Memory B cell (primary cell): Measurements from ENCODE around the gene SH3GL1.

Experiments used
- ATAC-seq: fragments of 150-1000 bp; cut with Tn5 transposase; 2 replicates; pipeline ENCODE4 v1.10.0; 2021; ENCODE audit warnings: low read depth, mild to moderate bottlenecking, moderate library complexity
- DNase-seq, 2 donors: peaks; one replicate each; pipeline ENCODE4 v3.0.0; 2022; ENCODE audit warnings: low spot score in 2 of 2
- H3K27ac Mint-ChIP-seq: one replicate; pipeline ENCODE4 v1.8.0; 2022; ENCODE audit warnings: mild to moderate bottlenecking, moderate library complexity, mixed read lengths
- H3K27me3 Mint-ChIP-seq: one replicate; pipeline ENCODE4 v1.8.0; 2022; ENCODE audit warnings: mixed read lengths
- H3K36me3 Mint-ChIP-seq: one replicate; pipeline ENCODE4 v1.8.0; 2022; ENCODE audit warnings: mild to moderate bottlenecking, mixed read lengths
- H3K4me1 Mint-ChIP-seq: one replicate; pipeline ENCODE4 v1.8.0; 2022; ENCODE audit warnings: mixed read lengths
- H3K4me3 Mint-ChIP-seq: one replicate; pipeline ENCODE4 v1.8.0; 2022; ENCODE audit warnings: mild to moderate bottlenecking, moderate library complexity, mixed read lengths
- H3K9me3 Mint-ChIP-seq: one replicate; pipeline ENCODE4 v1.8.0; 2022; ENCODE audit warnings: mixed read lengths

The SH3GL1 gene

DNA sequence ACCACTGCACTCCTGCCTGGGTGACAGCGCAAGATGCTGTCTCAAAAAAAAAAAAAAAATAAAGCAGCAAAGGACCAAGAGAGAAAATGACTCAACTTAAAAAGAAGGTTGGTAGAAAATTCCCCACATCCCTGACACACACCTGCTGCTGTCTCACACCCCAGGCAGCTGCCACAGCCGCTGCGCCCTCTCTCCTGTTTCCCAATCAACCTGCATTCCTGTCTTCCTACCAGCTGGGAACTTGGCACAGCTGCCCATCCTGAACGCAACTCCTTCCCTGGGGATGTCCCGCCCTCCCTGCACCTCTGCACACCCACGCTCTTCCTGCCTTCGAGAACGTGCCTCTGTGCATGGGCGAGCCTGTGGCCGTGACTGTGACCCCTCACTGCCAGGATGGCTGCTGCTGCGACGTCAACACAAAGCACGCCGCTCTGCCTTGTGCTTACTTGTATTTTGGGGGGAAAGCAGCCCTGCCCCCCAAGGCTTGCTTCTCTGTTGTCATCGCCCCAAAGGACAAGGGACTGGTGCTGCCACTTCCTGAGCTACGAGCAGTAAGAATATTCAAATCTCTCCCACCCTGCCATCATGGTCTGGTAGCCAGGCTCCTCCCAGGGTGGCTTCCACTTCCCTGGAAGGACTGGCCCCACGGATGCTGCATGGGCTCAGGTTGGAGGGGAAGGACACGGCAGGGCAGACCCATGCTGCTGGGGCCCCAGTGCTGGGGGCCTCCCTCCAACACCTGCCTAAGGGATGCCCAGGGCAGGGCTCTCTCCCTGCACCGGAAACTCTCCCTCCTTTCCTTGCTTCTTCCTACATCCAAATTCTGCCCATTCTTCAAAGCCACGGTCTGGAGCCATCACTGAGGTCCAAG, 20.7 kb downstream of the SH3GL1 start:
- Mint-ChIP-seq H3K36me3 (no peaks in the 10 kb centered on the region), H3K4me1 (peaks cover 52% of the 10 kb centered on the region), H3K4me3 (peak overlapping the region; percentile 86), H3K9me3 (no peaks in the 10 kb centered on the region), H3K27ac (peak overlapping the region; percentile 94), H3K27me3 (no peaks in the 10 kb centered on the region)
- ATAC-seq (peak; percentile 46), DNase-seq (no peak)

GRCh38 chr19:4378886-4379285, 21.5 kb downstream of the SH3GL1 start:
- Mint-ChIP-seq H3K4me1 (peaks cover 54% of the 10 kb centered on the region), H3K36me3 (no peaks in the 10 kb centered on the region), H3K27me3 (no peaks in the 10 kb centered on the region), H3K27ac (peak overlapping the region; percentile 94), H3K9me3 (no peaks in the 10 kb centered on the region), H3K4me3 (peak overlapping the region; percentile 86)
- ATAC-seq = no peak
- DNase-seq = no peak

- H3K9me3 Mint-ChIP-seq = no peaks in the 10 kb centered on the region
Measured at GRCh38 chr19:4376991-4377781, 23.2 kb downstream of the SH3GL1 start.

GRCh38 chr19:4376671-4376990, 23.7 kb downstream of the SH3GL1 start:
- no peaks in the 10 kb centered on the region for H3K36me3 Mint-ChIP-seq
- H3K27ac Mint-ChIP-seq = peak overlapping the region; percentile 20
- peak overlapping the region; percentile 74 for H3K4me3 Mint-ChIP-seq
- ATAC-seq = no peak
- H3K9me3 Mint-ChIP-seq = no peaks in the 10 kb centered on the region
- no peak for DNase-seq
- H3K4me1 Mint-ChIP-seq = peaks cover 58% of the 10 kb centered on the region
- H3K27me3 Mint-ChIP-seq = no peaks in the 10 kb centered on the region

More at GRCh38 chr19:4376991-4377781, 23.2 kb downstream of the SH3GL1 start:
- peaks cover 58% of the 10 kb centered on the region for H3K4me1 Mint-ChIP-seq
- peak overlapping the region; percentile 74 for H3K4me3 Mint-ChIP-seq
- no peaks in the 10 kb centered on the region for H3K27me3 Mint-ChIP-seq
- H3K27ac Mint-ChIP-seq = peak overlapping the region; percentile 20
- H3K36me3 Mint-ChIP-seq = no peaks in the 10 kb centered on the region
- DNase-seq (no peak), ATAC-seq (no peak)

DNA sequence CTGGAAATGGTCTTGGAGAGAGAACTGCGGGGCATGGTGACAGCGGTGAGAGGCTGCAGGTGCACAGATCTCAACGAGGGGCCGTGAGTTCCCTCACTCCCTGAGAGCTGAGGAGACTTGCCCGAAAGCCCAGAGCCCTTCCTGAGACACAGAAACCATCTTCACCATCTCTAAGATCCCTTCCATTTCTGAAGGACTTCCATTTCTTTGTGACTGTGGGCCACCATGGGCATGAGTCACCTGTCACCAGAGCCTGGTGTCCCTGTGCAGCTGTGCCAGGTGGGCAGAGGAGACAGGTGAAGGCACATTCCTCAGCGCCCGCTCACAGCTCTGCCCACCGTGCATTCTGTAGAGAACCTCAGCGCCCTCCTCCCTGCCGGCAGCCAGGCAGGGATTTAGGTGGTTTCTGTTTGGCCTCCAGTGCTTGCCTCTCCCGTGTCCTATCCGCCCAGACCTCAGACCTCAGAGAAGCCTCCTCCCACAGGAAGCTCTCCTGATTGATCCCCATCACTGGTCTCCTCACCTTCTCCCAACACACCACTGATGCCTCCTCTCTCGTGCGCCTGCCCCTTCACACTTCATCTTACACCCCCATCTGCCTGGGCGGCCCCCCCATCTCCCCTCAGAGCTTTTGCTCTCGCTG, 24.2 kb downstream of the SH3GL1 start:
- H3K9me3 Mint-ChIP-seq = no peaks in the 10 kb centered on the region
- peaks cover 54% of the 10 kb centered on the region for H3K4me1 Mint-ChIP-seq
- no peaks in the 10 kb centered on the region for H3K27me3 Mint-ChIP-seq
- no peaks in the 10 kb centered on the region for H3K36me3 Mint-ChIP-seq
- peak overlapping the region; percentile 74 for H3K4me3 Mint-ChIP-seq
- DNase-seq (no peak), ATAC-seq (no peak)
- peak overlapping the region; percentile 20 for H3K27ac Mint-ChIP-seq

GRCh38 chr19:4375164-4376027, 25.0 kb downstream of the SH3GL1 start:
- Mint-ChIP-seq H3K4me1 (peaks cover 55% of the 10 kb centered on the region), H3K9me3 (no peaks in the 10 kb centered on the region), H3K36me3 (no peaks in the 10 kb centered on the region)

GRCh38 chr19:4374498-4375163, 25.7 kb downstream of the SH3GL1 start:
- H3K4me1 Mint-ChIP-seq = peaks cover 52% of the 10 kb centered on the region
- no peak for DNase-seq
- ATAC-seq = no peak
- H3K36me3 Mint-ChIP-seq = no peaks in the 10 kb centered on the region
- H3K9me3 Mint-ChIP-seq = no peaks in the 10 kb centered on the region
- no peaks in the 10 kb centered on the region for H3K27me3 Mint-ChIP-seq
- peak overlapping the region; percentile 20 for H3K27ac Mint-ChIP-seq
- peak overlapping the region; percentile 74 for H3K4me3 Mint-ChIP-seq

More at GRCh38 chr19:4375164-4376027, 25.0 kb downstream of the SH3GL1 start:
- Mint-ChIP-seq H3K4me3 (peak overlapping the region; percentile 74), H3K27me3 (no peaks in the 10 kb centered on the region), H3K27ac (peak overlapping the region; percentile 20)
- ATAC-seq (peak; percentile 71), DNase-seq (peak in 1 of 2 donors; percentile 62)

DNA sequence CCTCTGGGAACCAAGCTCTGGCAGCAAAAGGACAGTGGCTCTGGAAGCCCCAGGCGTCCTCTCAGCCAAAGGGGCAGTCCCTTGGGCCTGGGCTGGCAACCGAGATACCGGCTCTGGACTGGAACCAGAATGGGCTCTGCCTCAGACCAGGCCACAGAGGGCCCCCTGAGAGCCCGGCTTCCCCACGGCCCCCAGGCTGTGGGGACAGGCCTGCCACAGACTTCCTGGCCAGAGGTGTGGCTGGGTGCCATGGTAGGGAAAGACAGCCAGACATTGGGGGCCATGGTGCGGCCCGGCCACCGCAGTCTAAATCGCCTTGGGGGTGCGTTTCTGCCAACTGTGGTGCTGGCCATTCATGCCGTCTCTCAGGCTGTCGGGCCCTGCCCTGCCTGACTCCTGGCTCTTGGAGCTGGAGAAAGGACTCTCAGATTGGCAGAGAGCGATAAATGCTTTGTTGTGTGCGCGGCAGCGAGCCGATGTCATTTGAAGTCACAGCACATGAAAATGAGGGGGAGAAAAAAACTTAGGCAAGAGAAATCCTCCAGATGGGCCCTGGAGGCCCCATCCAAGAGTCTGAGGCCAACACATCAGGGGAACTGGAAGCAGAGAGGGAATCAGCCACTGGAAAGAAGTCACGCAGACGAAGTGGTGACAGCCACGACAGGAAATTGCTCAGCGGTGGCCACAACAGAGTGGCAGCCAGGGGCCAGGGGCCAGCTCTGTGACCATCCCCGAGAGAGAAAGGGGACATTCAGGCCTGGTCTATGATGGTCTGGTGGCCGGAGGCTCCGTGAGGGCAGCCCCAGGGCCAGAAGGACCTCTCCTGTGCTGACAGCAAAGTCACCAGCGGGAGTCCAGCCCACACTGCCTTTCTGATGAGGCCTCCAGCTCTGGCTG, 26.5 kb downstream of the SH3GL1 start:
- no peaks in the 10 kb centered on the region for H3K27me3 Mint-ChIP-seq
- DNase-seq (no peak), ATAC-seq (no peak)
- H3K9me3 Mint-ChIP-seq = no peaks in the 10 kb centered on the region
- no peaks in the 10 kb centered on the region for H3K36me3 Mint-ChIP-seq
- H3K4me1 Mint-ChIP-seq = peaks cover 53% of the 10 kb centered on the region
- peak overlapping the region; percentile 44 for H3K4me3 Mint-ChIP-seq
- H3K27ac Mint-ChIP-seq = peak overlapping the region; percentile 59

GRCh38 chr19:4373013-4373367, 27.4 kb downstream of the SH3GL1 start:
- H3K36me3 Mint-ChIP-seq = no peaks in the 10 kb centered on the region
- H3K27me3 Mint-ChIP-seq = no peaks in the 10 kb centered on the region
- H3K4me1 Mint-ChIP-seq = peaks cover 60% of the 10 kb centered on the region
- H3K9me3 Mint-ChIP-seq = no peaks in the 10 kb centered on the region
- DNase-seq (no peak), ATAC-seq (no peak)
- no peak overlapping the region for H3K27ac Mint-ChIP-seq
- no peak overlapping the region for H3K4me3 Mint-ChIP-seq

- peaks cover 62% of the 10 kb centered on the region for H3K4me1 Mint-ChIP-seq
- no peak overlapping the region for H3K27ac Mint-ChIP-seq
- no peak overlapping the region for H3K4me3 Mint-ChIP-seq
- no peaks in the 10 kb centered on the region for H3K9me3 Mint-ChIP-seq
- H3K36me3 Mint-ChIP-seq = no peaks in the 10 kb centered on the region
- no peaks in the 10 kb centered on the region for H3K27me3 Mint-ChIP-seq
- no peak for DNase-seq
- ATAC-seq = no peak
Measured at GRCh38 chr19:4372165-4373012, 28.0 kb downstream of the SH3GL1 start.

GRCh38 chr19:4371247-4372164, 28.8 kb downstream of the SH3GL1 start:
- H3K27ac Mint-ChIP-seq = no peak overlapping the region
- ATAC-seq (no peak), DNase-seq (no peak)
- H3K9me3 Mint-ChIP-seq = no peaks in the 10 kb centered on the region
- H3K36me3 Mint-ChIP-seq = peaks cover 3% of the 10 kb centered on the region
- H3K4me1 Mint-ChIP-seq = peaks cover 54% of the 10 kb centered on the region
- H3K27me3 Mint-ChIP-seq = no peaks in the 10 kb centered on the region
- peak overlapping the region; percentile 55 for H3K4me3 Mint-ChIP-seq
